C4-2B (cell line): ENCODE measurements around the gene TFDP2.

Experiments
- ZFX ChIP-seq: fragments of 450-650 bp; IDR thresholded peaks from 2 replicates; pipeline ENCODE4 v1.6.1; 2017
- TF ChIP-seq, protein P1 (sequence below): fragments of 450-650 bp; conservative IDR thresholded peaks from 2 replicates; pipeline ENCODE4 v1.5.1; 2017; ENCODE audit warnings: mild to moderate bottlenecking

DNA sequence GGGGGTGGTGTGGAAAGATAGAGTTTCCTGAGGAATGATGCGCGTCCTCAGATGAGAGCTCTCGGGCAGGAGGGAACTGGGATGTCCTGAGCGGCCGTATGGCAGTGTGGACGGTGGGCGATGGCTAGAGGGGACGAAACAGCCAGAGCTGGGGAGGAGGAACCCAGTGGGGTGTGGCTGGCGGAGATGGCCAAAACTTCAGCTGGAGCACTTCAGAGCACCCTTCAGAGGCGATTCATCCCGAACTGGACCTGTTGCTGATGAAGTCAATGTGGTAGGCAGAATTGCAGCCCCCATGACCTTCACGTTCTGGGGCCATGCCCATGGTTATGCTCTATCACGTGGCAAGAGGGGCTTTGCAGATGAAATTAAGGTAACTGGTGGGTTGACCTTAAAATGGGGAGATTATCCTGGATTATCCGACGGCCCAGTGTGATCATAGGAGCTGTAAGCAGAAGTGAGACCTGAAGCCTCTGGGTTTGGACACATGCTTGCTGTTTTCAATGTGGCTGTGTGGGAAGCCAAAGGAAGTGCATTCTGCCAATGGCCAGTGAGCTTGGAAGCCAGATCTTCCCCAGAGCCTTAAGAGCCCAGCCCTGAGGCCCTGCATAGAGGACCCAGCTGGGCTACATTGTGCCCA is 220.6 kb downstream of the TFDP2 start:
- TF ChIP-seq, protein P1, sequence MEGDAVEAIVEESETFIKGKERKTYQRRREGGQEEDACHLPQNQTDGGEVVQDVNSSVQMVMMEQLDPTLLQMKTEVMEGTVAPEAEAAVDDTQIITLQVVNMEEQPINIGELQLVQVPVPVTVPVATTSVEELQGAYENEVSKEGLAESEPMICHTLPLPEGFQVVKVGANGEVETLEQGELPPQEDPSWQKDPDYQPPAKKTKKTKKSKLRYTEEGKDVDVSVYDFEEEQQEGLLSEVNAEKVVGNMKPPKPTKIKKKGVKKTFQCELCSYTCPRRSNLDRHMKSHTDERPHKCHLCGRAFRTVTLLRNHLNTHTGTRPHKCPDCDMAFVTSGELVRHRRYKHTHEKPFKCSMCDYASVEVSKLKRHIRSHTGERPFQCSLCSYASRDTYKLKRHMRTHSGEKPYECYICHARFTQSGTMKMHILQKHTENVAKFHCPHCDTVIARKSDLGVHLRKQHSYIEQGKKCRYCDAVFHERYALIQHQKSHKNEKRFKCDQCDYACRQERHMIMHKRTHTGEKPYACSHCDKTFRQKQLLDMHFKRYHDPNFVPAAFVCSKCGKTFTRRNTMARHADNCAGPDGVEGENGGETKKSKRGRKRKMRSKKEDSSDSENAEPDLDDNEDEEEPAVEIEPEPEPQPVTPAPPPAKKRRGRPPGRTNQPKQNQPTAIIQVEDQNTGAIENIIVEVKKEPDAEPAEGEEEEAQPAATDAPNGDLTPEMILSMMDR = no peak
- no peak for TF ChIP-seq ZFX
